ENCODE results near the gene HSPA1A. TPM values are rescaled to one million over a fixed set of nuclear protein-coding genes. Genes with fewer than 3 reads are reported as not detected.

The HSPA1A gene
- total RNA-seq, 2 experiments from 2014 or later = 0.22 to 2.2 TPM

GRCh38 chr6:31776989-31777666, 38.2 kb upstream of the HSPA1A start, which contains the start of gene VWA7:
Gene VWA7 (minus strand): TSS chr6:31777328. CDS start chr6:31776779, 549 bp downstream.
- H3K27ac ChIP-seq (ENCODE audit: low read depth, low read length, poor library complexity, severe bottlenecking) = no peak within 1 kb of the TSS
- H3K4me3 ChIP-seq (ENCODE audit: low read depth, low read length, poor library complexity, severe bottlenecking) = no peak within 1 kb of the TSS

GRCh38 chr6:31777667-31778050, 37.7 kb upstream of the HSPA1A start:
- no peak overlapping the region for H3K4me2 ChIP-seq (ENCODE audit: low read length)
- no TSS peak for BruUV-seq (replicated peaks)

More at GRCh38 chr6:31776989-31777666, 38.2 kb upstream of the HSPA1A start, which contains the start of gene VWA7:
- H3K4me1 ChIP-seq (ENCODE audit: insufficient read depth, low read length, poor library complexity, severe bottlenecking) = no peaks in the 10 kb centered on the region
- no peak within 1 kb of the TSS for H3K4me2 ChIP-seq (ENCODE audit: low read length)
- H3K36me3 ChIP-seq (ENCODE audit: insufficient read depth, low read length) = peaks cover 46% of the 10 kb centered on the region
- no peaks in the 10 kb centered on the region; the same call in 1 of the 2 replicates for H4K20me1 ChIP-seq (ENCODE audit: insufficient read depth, low read length)
- H2AFZ ChIP-seq (ENCODE audit: low read length) = no peak within 1 kb of the TSS
- H3K9me2 ChIP-seq (ENCODE audit: insufficient read depth, low read length) = no peaks in the 10 kb centered on the region
- CTCF ChIA-PET (ENCODE audit: unreplicated experiment) = no interaction called here
- no peak for DNase-seq (ENCODE audit: low spot score)
- no peaks in the 10 kb centered on the region for H3K9me3 ChIP-seq (ENCODE audit: low read length)
- intact Hi-C loops (cut with micrococcal nuclease; ENCODE audit: unreplicated experiment) = no loop called here
- no peak for TF ChIP-seq EZH2phosphoT487 (IDR thresholded peaks at IDR 0.05; ENCODE audit: borderline replicate concordance, low read depth, low read length)
- TF ChIP-seq CTCF (conservative IDR thresholded peaks at IDR 0.05; ENCODE audit: low read length) = no peak
- no TSS peak for BruUV-seq (replicated peaks)
- H3K79me2 ChIP-seq (ENCODE audit: insufficient read depth, low read depth, low read length) = no peaks in the 10 kb centered on the region
- POLR2A ChIA-PET = no interaction called here

More at GRCh38 chr6:31777667-31778050, 37.7 kb upstream of the HSPA1A start:
- Histone ChIP-seq H3K27ac (ENCODE audit: low read depth, low read length, poor library complexity, severe bottlenecking) (no peak overlapping the region), H4K20me1 (ENCODE audit: insufficient read depth, low read length) (no peaks in the 10 kb centered on the region; the same call in 1 of the 2 replicates), H3K9me2 (ENCODE audit: insufficient read depth, low read length) (no peaks in the 10 kb centered on the region), H3K36me3 (ENCODE audit: insufficient read depth, low read length) (peaks cover 51% of the 10 kb centered on the region), H3K4me1 (ENCODE audit: insufficient read depth, low read length, poor library complexity, severe bottlenecking) (no peaks in the 10 kb centered on the region), H3K9me3 (ENCODE audit: low read length) (no peaks in the 10 kb centered on the region), H2AFZ (ENCODE audit: low read length) (no peak overlapping the region), H3K79me2 (ENCODE audit: insufficient read depth, low read depth, low read length) (no peaks in the 10 kb centered on the region), H3K4me3 (ENCODE audit: low read depth, low read length, poor library complexity, severe bottlenecking) (no peak overlapping the region)
- no peak for TF ChIP-seq CTCF (conservative IDR thresholded peaks at IDR 0.05; ENCODE audit: low read length)
- TF ChIP-seq EZH2phosphoT487 (IDR thresholded peaks at IDR 0.05; ENCODE audit: borderline replicate concordance, low read depth, low read length) = no peak
- intact Hi-C loops (cut with micrococcal nuclease; ENCODE audit: unreplicated experiment) = no loop called here
- no peak for DNase-seq (ENCODE audit: low spot score)
- ChIA-PET POLR2A (no interaction called here), CTCF (ENCODE audit: unreplicated experiment) (no interaction called here)

Data from OCI-LY7 (cell line).